KBM-7 (cell line): Measurements from ENCODE around the gene OTC.

Source experiments
- DNase-seq: peaks from one replicate; pipeline ENCODE4 v3.0.0-alpha.2; 2015
- in situ Hi-C: fragments of 300-500 bp; cut with MboI; formaldehyde crosslinking; loops from 2 replicates; pipeline ENCODE4 v1.14.3; 2020; ENCODE audit warnings: low sequenced_read_pairs, low pct_unique_long_range_greater_than_20kb, mixed read lengths

OTC gene

DNA sequence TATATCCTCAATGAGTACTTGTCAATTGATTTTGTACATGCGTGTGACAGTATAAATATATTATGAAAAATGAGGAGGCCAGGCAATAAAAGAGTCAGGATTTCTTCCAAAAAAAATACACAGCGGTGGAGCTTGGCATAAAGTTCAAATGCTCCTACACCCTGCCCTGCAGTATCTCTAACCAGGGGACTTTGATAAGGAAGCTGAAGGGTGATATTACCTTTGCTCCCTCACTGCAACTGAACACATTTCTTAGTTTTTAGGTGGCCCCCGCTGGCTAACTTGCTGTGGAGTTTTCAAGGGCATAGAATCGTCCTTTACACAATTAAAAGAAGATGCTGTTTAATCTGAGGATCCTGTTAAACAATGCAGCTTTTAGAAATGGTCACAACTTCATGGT, at the start of gene OTC:
Gene OTC (plus strand): TSS at position 243 of the 400 bp plus-strand sequence. CDS start 93 bp downstream, at position 336.
- in situ Hi-C loops = no loop called here
- no peak for DNase-seq

DNA sequence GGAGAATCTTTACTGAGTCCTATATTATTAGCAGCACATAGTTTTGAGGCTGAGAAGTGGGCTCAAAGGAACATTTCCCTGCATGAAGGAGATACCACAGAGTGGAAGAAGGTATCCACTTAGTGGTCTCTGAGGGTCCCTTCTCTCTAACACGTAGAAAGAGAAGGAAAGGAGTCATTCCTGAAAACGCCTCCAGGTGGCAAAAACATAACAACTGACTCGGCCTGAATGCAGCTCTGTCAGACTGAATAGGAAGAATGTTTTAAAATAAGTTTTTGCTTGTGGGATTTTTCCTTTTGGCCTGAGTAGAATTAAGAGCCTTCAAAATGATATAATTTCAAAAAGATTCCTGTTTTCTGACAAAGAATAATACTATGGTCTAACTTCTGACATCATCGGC, 48.4 kb upstream of the OTC start:
- in situ Hi-C loops = no loop called here
- DNase-seq = peak; percentile 14

DNA sequence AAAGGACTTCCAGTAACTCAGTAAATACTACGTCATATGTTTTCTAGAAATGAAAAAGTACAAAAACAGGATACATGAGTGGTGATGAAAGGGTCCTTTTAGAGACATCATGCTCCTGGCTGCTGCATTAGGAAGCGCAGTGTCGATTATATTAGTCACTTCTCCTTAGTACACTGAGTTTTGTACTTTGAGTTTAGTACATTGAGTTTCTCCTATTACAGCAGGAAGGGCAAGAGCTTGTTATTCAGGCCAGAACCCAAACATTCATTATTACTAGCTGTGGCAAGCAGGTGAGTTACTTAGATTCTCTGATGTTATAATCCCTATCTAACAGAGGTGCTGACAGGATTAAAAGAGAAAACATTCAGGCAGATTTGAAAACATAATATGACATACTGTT, 46.4 kb upstream of the OTC start:
- in situ Hi-C loops = no loop called here
- DNase-seq = no peak

DNA sequence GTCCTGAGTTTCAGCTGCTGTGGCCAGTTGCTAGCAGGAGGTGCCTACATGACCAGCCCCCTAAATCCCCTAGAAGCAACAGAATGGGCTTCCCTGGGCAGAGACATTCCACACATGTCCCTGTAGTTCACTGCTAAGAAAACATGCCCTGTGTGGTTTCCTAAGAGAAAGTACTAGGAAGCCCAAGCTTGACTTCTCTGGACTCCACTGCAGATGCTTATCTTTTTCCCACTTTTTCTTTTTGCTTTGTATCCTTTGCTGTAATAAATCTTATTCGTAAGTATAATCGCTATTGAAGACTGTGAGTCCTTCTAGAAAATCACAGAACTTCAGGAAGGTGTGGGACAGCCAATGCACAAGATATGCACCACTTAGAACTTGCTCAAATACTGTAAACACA, 40.7 kb upstream of the OTC start:
- in situ Hi-C loops = no loop called here
- DNase-seq = no peak

- DNase-seq = no peak
- in situ Hi-C loops = no loop called here
Measured at GRCh38 chrX:38312436-38312835, 40.0 kb upstream of the OTC start.

GRCh38 chrX:38313190-38313589, 39.2 kb upstream of the OTC start:
- no peak for DNase-seq
- in situ Hi-C loops = no loop called here

DNA sequence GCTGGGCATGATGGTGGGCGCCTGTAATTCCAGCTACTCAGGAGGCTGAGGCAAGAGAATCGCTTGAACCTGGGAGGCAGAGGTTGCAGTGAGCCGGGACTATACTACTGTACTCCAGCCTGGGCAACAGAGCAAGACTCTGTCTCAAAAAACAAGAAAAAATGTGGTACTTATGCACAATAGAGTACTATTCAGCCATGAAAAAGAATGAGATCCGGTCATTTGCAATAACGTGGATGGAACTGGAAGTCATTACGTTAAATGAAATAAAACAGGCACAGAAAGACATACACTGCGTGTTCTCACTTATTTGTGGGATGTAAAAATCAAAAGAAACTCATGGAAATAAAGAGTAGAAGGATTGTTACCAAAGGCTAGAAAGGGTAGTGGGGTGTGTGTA, 37.2 kb upstream of the OTC start:
- in situ Hi-C loops = no loop called here
- no peak for DNase-seq

GRCh38 chrX:38318196-38318595, 34.2 kb upstream of the OTC start:
- DNase-seq = no peak
- in situ Hi-C loops = no loop called here

DNA sequence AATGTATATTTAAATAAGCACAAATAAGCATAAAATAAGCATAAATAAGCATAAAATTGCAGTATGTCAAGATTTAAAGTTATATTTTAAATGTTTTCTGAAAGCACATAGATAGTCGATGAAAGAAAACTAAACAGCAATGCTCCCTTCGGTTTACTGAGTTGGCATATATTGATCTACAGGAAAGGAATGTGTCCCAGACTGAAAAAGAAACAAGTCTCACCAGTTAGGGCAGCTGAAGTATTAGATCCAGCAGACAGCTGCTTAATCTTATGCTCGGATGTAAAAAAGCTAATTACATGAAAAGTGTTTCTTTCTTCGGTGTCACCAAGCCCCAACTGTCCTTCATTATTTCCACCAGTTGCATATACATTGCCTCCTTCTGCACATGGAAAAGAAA, 33.8 kb upstream of the OTC start:
- in situ Hi-C loops = no loop called here
- no peak for DNase-seq

DNA sequence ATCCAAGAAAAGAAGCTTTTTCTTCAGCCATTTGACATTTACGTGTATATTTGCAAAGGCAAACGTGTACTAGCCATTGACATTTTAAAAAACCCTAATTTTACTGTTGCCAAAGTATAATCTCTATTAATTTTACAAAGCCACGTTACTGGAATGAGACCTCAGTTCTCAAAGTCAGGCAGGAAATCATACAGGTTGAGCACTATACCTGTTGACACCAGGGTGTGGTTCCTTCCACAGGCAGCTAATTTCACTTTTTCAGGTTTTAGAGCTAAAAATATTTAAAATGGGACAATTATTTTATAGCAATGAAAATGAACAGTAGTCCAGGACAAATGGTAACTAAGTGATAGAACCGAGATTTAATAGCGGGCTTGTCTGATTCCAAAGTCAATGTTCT, 31.6 kb upstream of the OTC start:
- DNase-seq = no peak
- in situ Hi-C loops = no loop called here

DNA sequence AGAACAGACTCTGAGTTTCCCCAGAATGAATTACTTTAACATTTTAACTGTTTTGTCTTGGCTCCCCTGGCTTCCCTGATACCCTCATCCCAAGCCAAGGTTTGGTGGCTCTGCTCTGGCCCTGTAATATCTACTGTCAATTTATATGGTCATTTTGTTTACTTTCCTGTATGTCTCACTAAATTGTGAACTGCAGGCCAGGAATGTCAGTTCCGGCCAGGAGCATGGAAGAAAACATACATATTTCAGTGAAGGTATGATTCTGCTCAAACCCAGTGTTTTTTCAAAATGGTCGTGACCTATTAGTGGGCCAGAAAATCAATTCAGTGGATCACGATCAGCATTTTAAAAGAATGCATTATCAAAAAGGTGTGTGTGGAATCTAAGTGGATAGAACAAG, 26.3 kb upstream of the OTC start:
- in situ Hi-C loops = no loop called here
- no peak for DNase-seq

DNA sequence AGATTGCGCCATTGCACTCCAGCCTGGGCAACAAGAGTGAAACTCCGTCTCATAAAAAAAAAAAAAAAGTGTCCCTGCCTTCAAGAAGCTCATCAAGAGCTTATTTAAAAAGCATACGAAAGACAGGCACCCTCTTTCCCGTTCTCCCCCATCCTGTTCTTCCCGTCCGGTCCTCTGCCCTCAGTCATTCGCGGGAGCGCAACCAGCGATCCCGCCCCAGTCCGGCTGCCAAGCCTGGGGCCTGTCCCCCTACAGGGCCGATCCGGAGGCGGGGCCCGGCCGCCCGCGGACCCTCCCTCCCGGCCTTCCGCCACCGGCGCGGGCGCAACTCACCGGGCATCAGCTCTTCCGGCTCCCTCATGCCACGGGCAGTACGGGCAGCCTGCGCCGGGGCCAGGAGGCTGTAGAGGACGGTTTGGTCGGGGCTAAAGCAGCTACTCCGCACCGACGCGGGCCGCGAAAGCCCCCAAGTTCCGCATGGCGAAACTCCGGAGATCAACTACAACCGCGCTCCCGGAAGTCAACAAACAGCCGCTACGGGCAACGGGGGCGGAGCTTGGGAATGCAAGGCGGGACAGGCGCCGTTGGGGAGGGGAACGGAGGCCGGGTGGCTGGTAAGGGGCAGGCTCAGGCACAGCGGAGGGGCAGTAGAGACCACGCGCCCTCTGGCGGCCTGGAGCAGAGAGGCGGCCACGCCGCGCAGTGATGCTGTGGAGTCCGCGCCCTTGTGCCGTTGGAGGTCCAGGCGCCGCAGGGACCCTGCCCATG, 25.2 kb upstream of the OTC start, which contains the start of gene RPGR:
Gene RPGR (minus strand): TSS at position 503 of the 768 bp plus-strand sequence. CDS start 142 bp downstream, at position 361.
- DNase-seq = peak; percentile 98
- in situ Hi-C loops = no loop called here

DNA sequence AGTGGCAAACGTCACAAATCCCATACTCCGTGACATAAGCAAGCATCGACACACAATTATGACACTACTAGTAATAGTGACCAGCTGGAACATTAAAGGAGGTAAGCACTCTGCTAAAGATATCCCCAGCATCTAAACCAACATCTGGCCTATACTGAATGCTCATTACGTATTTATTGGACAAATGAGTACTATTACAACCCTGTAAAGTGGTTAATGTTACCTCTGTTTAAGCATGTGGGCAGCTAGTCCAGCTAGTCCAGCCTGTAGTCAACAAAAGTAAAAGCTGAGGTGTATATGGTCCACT, 24.7 kb upstream of the OTC start:
- in situ Hi-C loops = no loop called here
- DNase-seq = no peak

DNA sequence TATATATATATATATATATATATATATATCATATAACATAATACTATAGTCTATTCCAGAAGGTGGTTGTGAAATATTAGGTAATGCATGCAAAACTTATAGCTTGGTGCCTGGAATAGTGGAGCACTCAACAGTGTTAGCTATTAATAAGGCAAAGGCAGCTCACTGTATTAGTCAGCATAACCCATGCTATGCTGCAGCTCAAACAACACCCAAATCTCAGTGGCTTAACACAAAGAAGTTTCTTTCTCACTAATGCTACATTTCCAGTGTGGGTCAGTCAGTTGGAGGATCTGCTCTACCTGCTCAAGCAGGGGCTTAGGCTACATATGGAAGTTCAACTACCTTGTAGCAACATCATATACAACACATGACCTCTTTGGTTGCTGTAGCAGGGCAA, 19.9 kb upstream of the OTC start:
- in situ Hi-C loops = no loop called here
- no peak for DNase-seq

- in situ Hi-C loops = no loop called here
- DNase-seq = no peak
Measured at GRCh38 chrX:38335382-38335781, 17.0 kb upstream of the OTC start.

- peak; percentile 15 for DNase-seq
Measured at GRCh38 chrX:38336538-38337240, 15.7 kb upstream of the OTC start.

DNA sequence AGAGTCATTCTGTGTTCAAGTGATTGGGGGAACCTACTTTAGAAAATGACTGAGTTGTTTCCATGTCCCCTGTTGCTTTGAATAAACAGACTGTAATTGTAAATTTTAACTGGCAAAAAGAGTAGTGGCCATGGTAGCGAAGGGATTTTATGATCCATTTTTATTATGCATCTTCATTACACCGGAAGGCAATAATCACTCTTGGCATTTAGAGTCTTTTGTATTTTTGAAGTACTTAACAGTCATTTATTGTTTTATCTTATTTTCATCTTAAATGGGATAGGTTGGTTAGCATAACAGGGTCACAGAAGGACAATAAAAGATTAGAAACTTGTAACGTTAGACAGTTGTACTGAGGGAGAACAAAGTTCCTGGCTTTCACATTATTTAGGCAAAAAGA, 11.0 kb upstream of the OTC start:
- in situ Hi-C loops = no loop called here
- no peak for DNase-seq

More at GRCh38 chrX:38336538-38337240, 15.7 kb upstream of the OTC start:
- in situ Hi-C loops = no loop called here

DNA sequence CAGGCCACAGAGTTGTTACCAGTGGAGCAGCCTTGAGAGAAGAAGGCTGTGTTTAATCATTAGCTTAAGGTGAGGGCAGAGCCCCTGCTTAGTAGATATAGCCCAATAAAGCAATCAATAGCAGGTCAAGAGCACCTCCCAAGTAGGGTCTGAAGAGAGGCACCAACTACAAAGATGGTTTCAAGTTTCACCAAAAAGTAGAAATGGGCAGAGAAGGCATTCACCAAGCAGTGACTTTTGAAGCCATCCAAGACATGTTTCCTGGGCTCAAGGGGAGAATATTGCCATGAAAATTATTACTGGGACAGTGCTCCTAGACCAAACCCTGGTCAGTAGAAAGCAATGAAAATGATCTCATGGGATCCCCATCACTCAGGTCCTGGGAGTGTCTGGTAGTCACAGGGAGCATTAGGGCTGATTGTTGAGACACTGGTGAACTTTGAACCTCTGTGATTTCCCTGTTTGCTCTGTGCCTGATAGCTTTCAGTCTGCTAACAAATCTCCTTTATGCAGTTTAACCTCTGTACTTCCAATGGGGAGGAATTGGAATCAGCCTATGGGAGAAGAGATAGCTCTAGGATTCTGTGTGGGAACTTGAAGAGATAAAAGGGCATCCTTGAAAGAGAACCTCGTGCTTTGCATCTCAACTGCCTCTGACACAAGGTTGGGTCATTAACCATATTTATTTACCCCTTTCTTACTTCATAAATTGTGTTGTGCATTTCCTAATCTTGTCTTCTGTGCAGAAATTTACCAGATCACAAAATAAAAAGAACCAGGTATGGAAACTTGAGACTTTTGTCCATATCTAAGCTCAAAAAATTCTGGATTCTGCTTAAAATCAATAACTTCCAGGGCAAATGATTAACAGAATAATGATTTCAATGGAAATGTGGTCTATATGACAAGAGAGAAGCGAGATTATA, 9.3 kb upstream of the OTC start:
- in situ Hi-C loops = no loop called here
- DNase-seq = no peak

- DNase-seq = no peak
- in situ Hi-C loops = no loop called here
Measured at GRCh38 chrX:38346150-38346549, 6.3 kb upstream of the OTC start.

DNA sequence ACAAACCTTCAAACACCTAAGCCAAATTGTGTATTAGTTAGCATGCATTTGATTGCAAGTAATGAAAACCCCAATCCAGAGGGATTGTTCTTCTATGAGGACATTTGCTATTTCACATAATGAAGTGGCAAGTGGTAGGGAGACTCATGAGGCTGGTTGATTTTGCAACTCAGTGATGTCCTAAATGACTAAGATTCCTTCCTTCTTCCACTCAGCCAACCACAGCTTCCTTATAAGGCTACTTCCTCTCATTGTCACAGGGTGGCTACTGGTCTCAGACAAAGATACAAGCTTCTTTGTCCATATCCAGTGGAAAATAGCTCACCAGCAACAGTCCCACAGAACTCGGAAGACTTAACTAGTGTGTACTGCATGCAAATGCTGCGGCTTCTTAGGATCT, 5.3 kb upstream of the OTC start:
- in situ Hi-C loops = no loop called here
- DNase-seq = peak; percentile 63
